B cell (primary cell): ENCODE results near the gene NDST1.

Experiments
- CTCF ChIP-seq: fragments of 200-600 bp; IDR thresholded peaks from one replicate; pipeline ENCODE4 v1.8.0; 2022; ENCODE audit warnings: antibody characterized with exemption, mild to moderate bottlenecking
- EZH2 ChIP-seq: IDR thresholded peaks from 2 replicates; pipeline ENCODE4 v1.6.1; 2012; ENCODE audit warnings: borderline replicate concordance, low read depth, mild to moderate bottlenecking, moderate library complexity, low read length; ENCODE audit not compliant: insufficient read depth, poor library complexity, severe bottlenecking

- TF ChIP-seq EZH2 (no peak), CTCF (no peak)
These were observed 97.6 kb downstream of the NDST1 start for GRCh38 chr5:150605546-150605945.
